Measurements from ENCODE around the gene STOX2.

The STOX2 gene

GRCh38 chr4:184058026-184058425 lies 152.9 kb downstream of the STOX2 start:
- Mint-ChIP-seq H3K27ac (no peak overlapping the region), H3K4me3 (no peak overlapping the region), H3K4me1 (no peaks in the 10 kb centered on the region), H3K9me3 (peaks cover 3% of the 10 kb centered on the region), H3K27me3 (peaks cover 11% of the 10 kb centered on the region), H3K36me3 (no peaks in the 10 kb centered on the region)
- ATAC-seq (ENCODE audit: low read depth) (no peak), DNase-seq (ENCODE audit: low spot score in 2 of 2) (no peak)

- H3K27me3 Mint-ChIP-seq = peaks cover 11% of the 10 kb centered on the region
- no peaks in the 10 kb centered on the region for H3K4me1 Mint-ChIP-seq
- H3K27ac Mint-ChIP-seq = no peak overlapping the region
- DNase-seq (ENCODE audit: low spot score in 2 of 2) (no peak), ATAC-seq (ENCODE audit: low read depth) (no peak)
- peaks cover 3% of the 10 kb centered on the region for H3K9me3 Mint-ChIP-seq
- no peaks in the 10 kb centered on the region for H3K36me3 Mint-ChIP-seq
- H3K4me3 Mint-ChIP-seq = no peak overlapping the region
Measured at GRCh38 chr4:184059099-184059498, 154.0 kb downstream of the STOX2 start.

DNA sequence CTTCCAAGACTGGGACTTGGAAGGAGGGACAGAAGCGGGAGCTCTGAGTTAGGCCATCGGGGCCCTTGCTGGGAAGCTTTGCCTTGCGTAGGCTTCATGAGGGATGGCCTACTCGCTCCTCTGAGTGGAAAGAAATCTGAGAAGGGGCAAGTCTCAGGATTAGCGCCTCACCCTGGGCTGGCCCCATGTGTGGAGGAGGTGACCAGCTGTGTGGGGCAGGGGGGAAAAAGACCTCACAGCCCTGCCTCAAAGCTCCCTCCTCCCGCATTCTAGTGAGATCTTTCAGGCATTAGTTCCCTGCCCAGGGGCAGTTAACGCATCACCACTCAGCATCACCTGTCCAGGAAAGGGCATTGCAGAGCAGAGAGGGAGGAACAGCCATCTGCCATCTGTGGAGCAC lies 156.5 kb downstream of the STOX2 start:
- Mint-ChIP-seq H3K27me3 (peaks cover 11% of the 10 kb centered on the region), H3K4me3 (no peak overlapping the region), H3K27ac (no peak overlapping the region), H3K9me3 (peaks cover 3% of the 10 kb centered on the region), H3K36me3 (no peaks in the 10 kb centered on the region), H3K4me1 (no peaks in the 10 kb centered on the region)
- ATAC-seq (ENCODE audit: low read depth) (no peak), DNase-seq (ENCODE audit: low spot score in 2 of 2) (no peak)

DNA sequence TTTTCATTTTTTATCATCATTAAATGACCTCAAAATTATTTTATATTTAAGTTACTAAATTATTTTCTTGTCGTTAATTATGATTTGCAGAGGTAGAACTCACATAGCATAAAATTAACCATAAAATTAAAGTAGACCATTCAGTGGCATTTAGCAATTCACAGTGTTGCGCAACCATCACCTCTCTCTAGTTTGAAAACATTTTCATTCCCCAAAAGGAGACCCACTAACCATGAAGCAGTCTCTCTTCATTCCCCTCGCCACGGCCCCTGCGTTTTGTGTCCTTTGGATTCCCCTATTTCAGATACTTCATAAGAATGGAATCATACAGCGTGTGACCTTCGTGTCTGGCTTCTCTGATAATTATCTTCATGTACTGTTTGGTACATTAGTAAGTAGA lies 157.7 kb downstream of the STOX2 start:
- Mint-ChIP-seq H3K27ac (no peak overlapping the region), H3K4me3 (no peak overlapping the region), H3K9me3 (peaks cover 3% of the 10 kb centered on the region), H3K27me3 (peaks cover 11% of the 10 kb centered on the region), H3K4me1 (no peaks in the 10 kb centered on the region), H3K36me3 (no peaks in the 10 kb centered on the region)
- DNase-seq (ENCODE audit: low spot score in 2 of 2) = no peak
- ATAC-seq (ENCODE audit: low read depth) = no peak

GRCh38 chr4:184064877-184065276 lies 159.8 kb downstream of the STOX2 start:
- no peak for ATAC-seq (ENCODE audit: low read depth)
- H3K4me1 Mint-ChIP-seq = no peaks in the 10 kb centered on the region

GRCh38 chr4:184066584-184067300 lies 161.6 kb downstream of the STOX2 start:
- no peaks in the 10 kb centered on the region for H3K36me3 Mint-ChIP-seq
- no peaks in the 10 kb centered on the region for H3K4me1 Mint-ChIP-seq
- no peak for ATAC-seq (ENCODE audit: low read depth)
- peaks cover under 1% of the 10 kb centered on the region for H3K9me3 Mint-ChIP-seq
- DNase-seq (ENCODE audit: low spot score in 2 of 2) = no peak
- no peak overlapping the region for H3K4me3 Mint-ChIP-seq
- no peak overlapping the region for H3K27ac Mint-ChIP-seq
- H3K27me3 Mint-ChIP-seq = peaks cover 4% of the 10 kb centered on the region

More at GRCh38 chr4:184064877-184065276, 159.8 kb downstream of the STOX2 start:
- Mint-ChIP-seq H3K9me3 (no peaks in the 10 kb centered on the region), H3K4me3 (no peak overlapping the region), H3K27me3 (peaks cover 4% of the 10 kb centered on the region), H3K27ac (no peak overlapping the region), H3K36me3 (no peaks in the 10 kb centered on the region)
- no peak for DNase-seq (ENCODE audit: low spot score in 2 of 2)

DNA sequence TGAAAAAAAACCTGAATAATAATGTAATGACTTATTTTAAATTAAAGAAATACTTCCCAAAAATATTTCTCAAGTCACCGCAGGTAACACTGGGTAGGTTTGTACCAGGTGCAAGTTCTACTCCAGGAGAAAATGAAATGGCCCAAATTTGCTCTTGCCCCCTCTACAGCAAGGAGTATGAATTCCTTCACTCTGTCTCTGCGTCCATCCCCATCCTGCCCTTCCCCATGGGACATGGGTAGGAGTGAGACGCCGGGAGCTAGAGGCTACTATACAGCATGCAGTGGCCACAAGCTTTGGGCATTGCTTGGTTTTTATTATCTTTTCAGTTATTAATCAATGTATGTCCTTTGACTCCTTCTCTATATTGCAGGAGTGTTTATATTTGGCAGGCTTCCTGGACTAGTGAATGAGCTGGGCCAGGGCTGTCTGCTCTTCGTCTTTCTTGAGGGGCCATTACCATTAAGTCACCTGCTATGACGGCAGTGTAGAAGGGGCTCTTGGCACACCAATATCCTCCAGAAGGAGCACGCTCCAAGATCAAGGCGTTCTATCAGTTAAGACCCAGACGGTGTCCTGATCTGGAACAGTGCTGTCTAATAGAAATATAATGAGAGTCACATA lies 162.9 kb downstream of the STOX2 start:
- Mint-ChIP-seq H3K4me1 (no peaks in the 10 kb centered on the region), H3K4me3 (no peak overlapping the region), H3K36me3 (no peaks in the 10 kb centered on the region), H3K27ac (no peak overlapping the region), H3K27me3 (peaks cover 2% of the 10 kb centered on the region), H3K9me3 (peaks cover 2% of the 10 kb centered on the region)
- ATAC-seq (ENCODE audit: low read depth) (no peak), DNase-seq (ENCODE audit: low spot score in 2 of 2) (no peak)

All from memory B cell (primary cell).